Measurements from ENCODE around the gene RPS8. TPM values are rescaled to one million over a fixed set of nuclear protein-coding genes. Genes with fewer than 3 reads are reported as not detected.
"Not testable (repeated sequence)": the region's sequence is repeated elsewhere in the genome, so short reads cannot be mapped to it uniquely, and the experiment has no call there.

The RPS8 gene
- polyA plus RNA-seq, 5 donors, result 2,874 to 3,551 (median 2,984) TPM

- DNase-seq, result peak; percentile 98
Measured at GRCh38 chr1:44799770-44800584, 24.6 kb downstream of the RPS8 start, which contains the start of gene PLK3. Gene PLK3 (plus strand): TSS chr1:44800377. CDS start chr1:44800464, 87 bp downstream.

- no peak for DNase-seq
Measured at GRCh38 chr1:44801491-44802305, 26.4 kb downstream of the RPS8 start.

GRCh38 chr1:44802306-44803061 is 27.1 kb downstream of the RPS8 start:
- DNase-seq, result no peak

- no peak for DNase-seq
Measured at GRCh38 chr1:44803062-44803311, 27.6 kb downstream of the RPS8 start.

GRCh38 chr1:44803312-44804095 is 28.2 kb downstream of the RPS8 start:
- DNase-seq, result no peak

- no peak for DNase-seq
Measured at GRCh38 chr1:44805311-44806024, 30.1 kb downstream of the RPS8 start.

GRCh38 chr1:44806025-44806703 is 30.8 kb downstream of the RPS8 start:
- DNase-seq, result no peak

- no peak for DNase-seq
Measured at GRCh38 chr1:44806704-44807363, 31.5 kb downstream of the RPS8 start, which contains the start of gene DYNLT4. Gene DYNLT4 (minus strand): TSS chr1:44807351. CDS start chr1:44806668, 683 bp downstream.

GRCh38 chr1:44807364-44808062 is 32.2 kb downstream of the RPS8 start:
- DNase-seq, result peak; percentile 90 to 93

GRCh38 chr1:44808063-44808937 is 33.0 kb downstream of the RPS8 start, which contains the start of gene BTBD19:
Gene BTBD19 (plus strand): TSS chr1:44808523. CDS start chr1:44808821, 298 bp downstream.
- peak; percentile 88 to 91 for DNase-seq

GRCh38 chr1:44808938-44809917 is 33.9 kb downstream of the RPS8 start:
- DNase-seq, result no peak

- DNase-seq, result no peak
Measured at GRCh38 chr1:44810101-44810761, 34.9 kb downstream of the RPS8 start.

- DNase-seq, result not testable (repeated sequence)
Measured at GRCh38 chr1:44810762-44811105, 35.4 kb downstream of the RPS8 start.

- no peak for DNase-seq
Measured at GRCh38 chr1:44811234-44811633, 35.9 kb downstream of the RPS8 start.

- DNase-seq, result no peak
Measured at GRCh38 chr1:44812822-44813543, 37.6 kb downstream of the RPS8 start.
